HEK293 (cell line): ENCODE measurements around the gene SMCO4.

ENCODE experiments used
- CTCF ChIA-PET: fragments of 350-600 bp; formaldehyde crosslinking; extraction: SDS; loops from one replicate; lab custom pipeline; 2021; ENCODE audit warnings: antibody characterized with exemption; lab: Yijun Ruan, JAX
- POLR2A ChIA-PET: fragments of 300-600 bp; formaldehyde crosslinking; extraction: SDS; loops from one replicate; lab custom pipeline; 2020; ENCODE audit warnings: antibody characterized with exemption, inconsistent platforms; lab: Yijun Ruan, JAX
- H3K27ac ChIP-seq: fragments of 200-500 bp; sonication (Bioruptor generic); 2 replicates; pipeline ENCODE4 v1.5.1; 2014; ENCODE audit warnings: low read depth, low read length, control low read depth, inconsistent platforms; ENCODE audit errors: extremely low read depth
- H3K36me3 ChIP-seq, 2 experiments: fragments of 200-500 bp in 1 of 2; sonication (Bioruptor generic) in 1 of 2; 1 replicate in 1 of 2; 2 replicates in 1 of 2; pipeline ENCODE4 v1.5.1; 2014 to 2017; ENCODE audit warnings: inconsistent platforms in 2 of 2, low read length in 2 of 2; ENCODE audit not compliant: control insufficient read depth in 2 of 2, insufficient read depth in 1 of 2
- H3K4me1 ChIP-seq: fragments of 200-500 bp; sonication (Bioruptor generic); 2 replicates; pipeline ENCODE4 v1.5.1; 2014; ENCODE audit warnings: mild to moderate bottlenecking, low read length, inconsistent platforms; ENCODE audit not compliant: control insufficient read depth, insufficient read depth
- H3K4me3 ChIP-seq: 2 replicates; pipeline ENCODE4 v1.5.1; 2011; ENCODE audit warnings: low read depth, mild to moderate bottlenecking, control low read depth, low read length, moderate library complexity
- H3K9me3 ChIP-seq: fragments of 200-500 bp; sonication (Bioruptor generic); 2 replicates; pipeline ENCODE4 v1.5.1; 2014; ENCODE audit warnings: low read depth, low read length, inconsistent platforms; ENCODE audit not compliant: control insufficient read depth, insufficient read depth
- FEZF1 ChIP-seq: fragments of 450-650 bp; formaldehyde crosslinking; IDR thresholded peaks from 2 replicates; pipeline ENCODE4 v1.5.1; 2016; ENCODE audit warnings: missing biosample characterization, missing genetic modification characterization
- GLIS1 ChIP-seq: fragments of 450-650 bp; formaldehyde crosslinking; IDR thresholded peaks from 2 replicates; pipeline ENCODE4 v1.5.1; 2016; ENCODE audit warnings: missing biosample characterization, missing genetic modification characterization
- GLIS2 ChIP-seq: fragments of 450-650 bp; formaldehyde crosslinking; IDR thresholded peaks from 2 replicates; pipeline ENCODE4 v1.5.1; 2016; ENCODE audit warnings: missing biosample characterization, missing genetic modification characterization
- KLF1 ChIP-seq: fragments of 450-650 bp; formaldehyde crosslinking; IDR thresholded peaks from 2 replicates; pipeline ENCODE4 v1.5.1; 2016; ENCODE audit warnings: missing biosample characterization, missing genetic modification characterization
- REPIN1 ChIP-seq: fragments of 450-650 bp; formaldehyde crosslinking; IDR thresholded peaks from 2 replicates; pipeline ENCODE4 v1.5.1; 2017; ENCODE audit warnings: missing biosample characterization, missing genetic modification characterization, low read depth
- ZFP3 ChIP-seq: fragments of 450-650 bp; formaldehyde crosslinking; IDR thresholded peaks from 2 replicates; pipeline ENCODE4 v1.5.1; 2016; ENCODE audit warnings: low read depth, missing biosample characterization, missing genetic modification characterization
- ZFP69B ChIP-seq: fragments of 450-650 bp; formaldehyde crosslinking; IDR thresholded peaks from 2 replicates; pipeline ENCODE4 v1.5.1; 2016; ENCODE audit warnings: missing biosample characterization, missing genetic modification characterization
- ZNF138 ChIP-seq: fragments of 450-650 bp; formaldehyde crosslinking; IDR thresholded peaks from 2 replicates; pipeline ENCODE4 v1.5.1; 2016; ENCODE audit warnings: missing biosample characterization, missing genetic modification characterization, borderline replicate concordance
- ZNF157 ChIP-seq: fragments of 450-650 bp; formaldehyde crosslinking; IDR thresholded peaks from 2 replicates; pipeline ENCODE4 v1.5.1; 2016; ENCODE audit warnings: missing biosample characterization, missing genetic modification characterization
- ZNF341 ChIP-seq: fragments of 450-650 bp; formaldehyde crosslinking; IDR thresholded peaks from 2 replicates; pipeline ENCODE4; 2016; ENCODE audit warnings: low read depth, missing biosample characterization, missing genetic modification characterization
- ZNF366 ChIP-seq: fragments of 450-650 bp; formaldehyde crosslinking; conservative IDR thresholded peaks from 2 replicates; pipeline ENCODE4 v1.5.1; 2016; ENCODE audit warnings: missing biosample characterization, missing genetic modification characterization
- ZNF501 ChIP-seq: fragments of 450-650 bp; formaldehyde crosslinking; IDR thresholded peaks from 2 replicates; pipeline ENCODE4 v1.5.1; 2016; ENCODE audit warnings: missing biosample characterization, missing genetic modification characterization
- ZNF791 ChIP-seq: fragments of 450-650 bp; formaldehyde crosslinking; IDR thresholded peaks from 2 replicates; pipeline ENCODE4 v1.5.1; 2016; ENCODE audit warnings: missing biosample characterization, missing genetic modification characterization
- ZSCAN23 ChIP-seq: fragments of 450-650 bp; formaldehyde crosslinking; IDR thresholded peaks from 2 replicates; pipeline ENCODE4 v1.5.1; 2016; ENCODE audit warnings: missing biosample characterization, missing genetic modification characterization
- TF ChIP-seq, protein P1 (sequence below): fragments of 450-650 bp; formaldehyde crosslinking; IDR thresholded peaks from 2 replicates; pipeline ENCODE4 v1.5.1; 2016; ENCODE audit warnings: missing biosample characterization, missing genetic modification characterization
- TF ChIP-seq, protein P2 (sequence below): IDR thresholded peaks from 2 replicates; pipeline ENCODE4 v1.6.1; 2011; ENCODE audit warnings: mild to moderate bottlenecking, low read depth, low read length, borderline replicate concordance
- TF ChIP-seq, protein P3 (sequence below): fragments of 450-650 bp; formaldehyde crosslinking; IDR thresholded peaks from 2 replicates; pipeline ENCODE4 v1.5.1; 2016; ENCODE audit warnings: missing biosample characterization, missing genetic modification characterization
- TF ChIP-seq, protein P4 (sequence below): fragments of 450-650 bp; formaldehyde crosslinking; conservative IDR thresholded peaks from 2 replicates; pipeline ENCODE4 v1.5.1; 2016; ENCODE audit warnings: low read depth, missing biosample characterization, missing genetic modification characterization
- TF ChIP-seq, protein P5 (sequence below): fragments of 450-650 bp; formaldehyde crosslinking; IDR thresholded peaks from 2 replicates; pipeline ENCODE4 v1.5.0; 2017; ENCODE audit warnings: missing biosample characterization, missing genetic modification characterization, borderline replicate concordance
- TF ChIP-seq, protein P6 (sequence below): fragments of 450-650 bp; formaldehyde crosslinking; IDR thresholded peaks from 2 replicates; pipeline ENCODE4 v1.5.1; 2017; ENCODE audit warnings: missing biosample characterization, missing genetic modification characterization

The SMCO4 gene

DNA sequence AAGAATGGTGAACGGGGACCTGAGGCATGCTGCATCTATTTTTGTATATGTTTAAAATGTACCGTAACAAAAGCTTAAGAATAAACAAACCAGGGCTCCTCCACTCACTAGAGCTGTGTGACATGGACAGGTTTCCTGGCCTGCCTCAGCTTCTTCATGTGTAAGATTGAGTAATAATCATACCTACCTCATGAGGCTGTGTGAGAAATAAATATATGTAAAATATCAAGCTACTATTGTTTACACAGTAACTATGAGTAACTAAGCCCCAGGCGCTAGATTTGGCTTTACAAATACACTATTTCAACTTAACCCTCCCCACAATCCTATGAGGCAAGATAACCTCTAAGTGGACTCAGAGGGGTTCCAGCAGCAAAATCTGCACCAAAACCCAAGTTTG, 66.4 kb downstream of the SMCO4 start:
- H3K9me3 ChIP-seq: no peaks in the 10 kb centered on the region
- POLR2A ChIA-PET: no interaction called here
- CTCF ChIA-PET: no interaction called here
- no peaks in the 10 kb centered on the region for H3K4me1 ChIP-seq
- H3K27ac ChIP-seq: no peak overlapping the region
- TF ChIP-seq REPIN1 (tag by site-specific recombination) (no peak), GLIS2 (tag by site-specific recombination) (no peak), GLIS1 (tag by site-specific recombination) (no peak)
- TF ChIP-seq, protein P1, sequence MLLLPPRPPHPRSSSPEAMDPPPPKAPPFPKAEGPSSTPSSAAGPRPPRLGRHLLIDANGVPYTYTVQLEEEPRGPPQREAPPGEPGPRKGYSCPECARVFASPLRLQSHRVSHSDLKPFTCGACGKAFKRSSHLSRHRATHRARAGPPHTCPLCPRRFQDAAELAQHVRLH (tag by site-specific recombination): no peak
- TF ChIP-seq, protein P2, sequence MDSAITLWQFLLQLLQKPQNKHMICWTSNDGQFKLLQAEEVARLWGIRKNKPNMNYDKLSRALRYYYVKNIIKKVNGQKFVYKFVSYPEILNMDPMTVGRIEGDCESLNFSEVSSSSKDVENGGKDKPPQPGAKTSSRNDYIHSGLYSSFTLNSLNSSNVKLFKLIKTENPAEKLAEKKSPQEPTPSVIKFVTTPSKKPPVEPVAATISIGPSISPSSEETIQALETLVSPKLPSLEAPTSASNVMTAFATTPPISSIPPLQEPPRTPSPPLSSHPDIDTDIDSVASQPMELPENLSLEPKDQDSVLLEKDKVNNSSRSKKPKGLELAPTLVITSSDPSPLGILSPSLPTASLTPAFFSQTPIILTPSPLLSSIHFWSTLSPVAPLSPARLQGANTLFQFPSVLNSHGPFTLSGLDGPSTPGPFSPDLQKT: no peak
- TF ChIP-seq, protein P3, sequence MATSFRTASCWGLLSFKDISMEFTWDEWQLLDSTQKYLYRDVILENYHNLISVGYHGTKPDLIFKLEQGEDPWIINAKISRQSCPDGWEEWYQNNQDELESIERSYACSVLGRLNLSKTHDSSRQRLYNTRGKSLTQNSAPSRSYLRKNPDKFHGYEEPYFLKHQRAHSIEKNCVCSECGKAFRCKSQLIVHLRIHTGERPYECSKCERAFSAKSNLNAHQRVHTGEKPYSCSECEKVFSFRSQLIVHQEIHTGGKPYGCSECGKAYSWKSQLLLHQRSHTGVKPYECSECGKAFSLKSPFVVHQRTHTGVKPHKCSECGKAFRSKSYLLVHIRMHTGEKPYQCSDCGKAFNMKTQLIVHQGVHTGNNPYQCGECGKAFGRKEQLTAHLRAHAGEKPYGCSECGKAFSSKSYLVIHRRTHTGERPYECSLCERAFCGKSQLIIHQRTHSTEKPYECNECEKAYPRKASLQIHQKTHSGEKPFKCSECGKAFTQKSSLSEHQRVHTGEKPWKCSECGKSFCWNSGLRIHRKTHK (tag by site-specific recombination): no peak
- H3K4me3 ChIP-seq: no peak overlapping the region
- H3K36me3 ChIP-seq: no peaks in the 10 kb centered on the region

DNA sequence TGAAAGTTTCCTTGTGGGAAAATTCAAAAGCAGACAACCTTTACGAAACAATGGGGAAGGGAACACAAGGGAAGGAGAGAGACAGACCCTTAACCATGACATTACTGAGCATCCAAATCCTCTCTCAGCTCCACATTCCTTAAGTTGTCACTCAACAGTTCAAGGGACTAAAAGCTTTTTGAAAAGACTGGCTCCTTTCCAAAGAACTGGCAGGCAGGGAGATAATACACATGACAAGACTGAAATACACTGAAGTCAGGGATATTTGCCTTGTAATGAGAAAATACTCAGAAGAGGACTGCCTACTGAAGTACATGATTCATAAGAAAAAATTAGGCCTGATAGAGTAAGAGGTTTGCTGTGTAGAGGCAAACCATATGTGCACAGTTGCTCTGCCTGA, 69.1 kb downstream of the SMCO4 start:
- POLR2A ChIA-PET: no interaction called here
- CTCF ChIA-PET: no interaction called here

DNA sequence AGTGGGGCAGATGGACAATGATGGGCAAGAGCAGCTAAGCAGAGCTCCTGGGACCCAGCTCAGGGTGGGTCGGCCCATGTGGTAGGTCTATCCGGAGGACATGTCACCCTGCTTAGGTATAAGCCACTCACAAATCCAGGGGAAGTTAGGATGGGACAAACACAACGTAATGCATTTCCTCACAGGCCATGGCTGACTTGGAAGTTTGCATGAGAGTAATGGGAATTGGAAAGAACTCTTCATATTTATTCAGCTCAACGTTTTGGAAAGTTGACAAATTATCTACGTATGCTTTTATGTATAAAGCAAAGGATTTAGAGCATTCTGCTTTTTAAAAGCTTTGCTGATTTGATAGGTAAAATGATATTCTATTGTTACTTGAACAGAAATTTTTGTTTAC, 74.9 kb downstream of the SMCO4 start:
- ChIA-PET CTCF (no interaction called here), POLR2A (no interaction called here)
- H3K27ac ChIP-seq: no peak overlapping the region
- TF ChIP-seq, protein P4, sequence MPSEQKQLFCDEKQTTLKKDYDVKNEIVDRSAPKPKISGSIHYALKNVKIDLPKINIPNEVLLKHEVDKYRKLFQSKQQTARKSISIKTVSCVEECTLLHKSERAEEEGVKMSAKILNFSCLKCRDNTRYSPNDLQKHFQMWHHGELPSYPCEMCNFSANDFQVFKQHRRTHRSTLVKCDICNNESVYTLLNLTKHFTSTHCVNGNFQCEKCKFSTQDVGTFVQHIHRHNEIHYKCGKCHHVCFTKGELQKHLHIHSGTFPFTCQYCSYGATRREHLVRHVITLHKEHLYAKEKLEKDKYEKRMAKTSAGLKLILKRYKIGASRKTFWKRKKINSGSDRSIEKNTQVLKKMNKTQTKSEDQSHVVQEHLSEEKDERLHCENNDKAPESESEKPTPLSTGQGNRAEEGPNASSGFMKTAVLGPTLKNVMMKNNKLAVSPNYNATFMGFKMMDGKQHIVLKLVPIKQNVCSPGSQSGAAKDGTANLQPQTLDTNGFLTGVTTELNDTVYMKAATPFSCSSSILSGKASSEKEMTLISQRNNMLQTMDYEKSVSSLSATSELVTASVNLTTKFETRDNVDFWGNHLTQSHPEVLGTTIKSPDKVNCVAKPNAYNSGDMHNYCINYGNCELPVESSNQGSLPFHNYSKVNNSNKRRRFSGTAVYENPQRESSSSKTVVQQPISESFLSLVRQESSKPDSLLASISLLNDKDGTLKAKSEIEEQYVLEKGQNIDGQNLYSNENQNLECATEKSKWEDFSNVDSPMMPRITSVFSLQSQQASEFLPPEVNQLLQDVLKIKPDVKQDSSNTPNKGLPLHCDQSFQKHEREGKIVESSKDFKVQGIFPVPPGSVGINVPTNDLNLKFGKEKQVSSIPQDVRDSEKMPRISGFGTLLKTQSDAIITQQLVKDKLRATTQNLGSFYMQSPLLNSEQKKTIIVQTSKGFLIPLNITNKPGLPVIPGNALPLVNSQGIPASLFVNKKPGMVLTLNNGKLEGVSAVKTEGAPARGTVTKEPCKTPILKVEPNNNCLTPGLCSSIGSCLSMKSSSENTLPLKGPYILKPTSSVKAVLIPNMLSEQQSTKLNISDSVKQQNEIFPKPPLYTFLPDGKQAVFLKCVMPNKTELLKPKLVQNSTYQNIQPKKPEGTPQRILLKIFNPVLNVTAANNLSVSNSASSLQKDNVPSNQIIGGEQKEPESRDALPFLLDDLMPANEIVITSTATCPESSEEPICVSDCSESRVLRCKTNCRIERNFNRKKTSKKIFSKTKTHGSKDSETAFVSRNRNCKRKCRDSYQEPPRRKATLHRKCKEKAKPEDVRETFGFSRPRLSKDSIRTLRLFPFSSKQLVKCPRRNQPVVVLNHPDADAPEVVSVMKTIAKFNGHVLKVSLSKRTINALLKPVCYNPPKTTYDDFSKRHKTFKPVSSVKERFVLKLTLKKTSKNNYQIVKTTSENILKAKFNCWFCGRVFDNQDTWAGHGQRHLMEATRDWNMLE (tag by site-specific recombination): no peak
- TF ChIP-seq ZFP69B (no peak), ZNF501 (tag by site-specific recombination) (no peak), ZNF366 (tag by site-specific recombination) (no peak), ZSCAN23 (tag by site-specific recombination) (no peak), KLF1 (tag by site-specific recombination) (no peak), ZNF157 (tag by site-specific recombination) (no peak), ZNF791 (no peak), ZNF138 (tag by site-specific recombination) (no peak)
- TF ChIP-seq, protein P5, sequence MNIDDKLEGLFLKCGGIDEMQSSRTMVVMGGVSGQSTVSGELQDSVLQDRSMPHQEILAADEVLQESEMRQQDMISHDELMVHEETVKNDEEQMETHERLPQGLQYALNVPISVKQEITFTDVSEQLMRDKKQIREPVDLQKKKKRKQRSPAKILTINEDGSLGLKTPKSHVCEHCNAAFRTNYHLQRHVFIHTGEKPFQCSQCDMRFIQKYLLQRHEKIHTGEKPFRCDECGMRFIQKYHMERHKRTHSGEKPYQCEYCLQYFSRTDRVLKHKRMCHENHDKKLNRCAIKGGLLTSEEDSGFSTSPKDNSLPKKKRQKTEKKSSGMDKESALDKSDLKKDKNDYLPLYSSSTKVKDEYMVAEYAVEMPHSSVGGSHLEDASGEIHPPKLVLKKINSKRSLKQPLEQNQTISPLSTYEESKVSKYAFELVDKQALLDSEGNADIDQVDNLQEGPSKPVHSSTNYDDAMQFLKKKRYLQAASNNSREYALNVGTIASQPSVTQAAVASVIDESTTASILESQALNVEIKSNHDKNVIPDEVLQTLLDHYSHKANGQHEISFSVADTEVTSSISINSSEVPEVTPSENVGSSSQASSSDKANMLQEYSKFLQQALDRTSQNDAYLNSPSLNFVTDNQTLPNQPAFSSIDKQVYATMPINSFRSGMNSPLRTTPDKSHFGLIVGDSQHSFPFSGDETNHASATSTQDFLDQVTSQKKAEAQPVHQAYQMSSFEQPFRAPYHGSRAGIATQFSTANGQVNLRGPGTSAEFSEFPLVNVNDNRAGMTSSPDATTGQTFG (tag by site-specific recombination): no peak

More for the DNA sequence above, 69.1 kb downstream of the SMCO4 start:
- Histone ChIP-seq H3K27ac (no peak overlapping the region), H3K4me3 (no peak overlapping the region), H3K9me3 (no peaks in the 10 kb centered on the region), H3K4me1 (no peaks in the 10 kb centered on the region), H3K36me3 (no peaks in the 10 kb centered on the region)
- TF ChIP-seq ZFP3 (tag by site-specific recombination) (no peak), ZNF341 (tag by site-specific recombination) (no peak), FEZF1 (tag by site-specific recombination) (no peak)
- TF ChIP-seq, protein P6, sequence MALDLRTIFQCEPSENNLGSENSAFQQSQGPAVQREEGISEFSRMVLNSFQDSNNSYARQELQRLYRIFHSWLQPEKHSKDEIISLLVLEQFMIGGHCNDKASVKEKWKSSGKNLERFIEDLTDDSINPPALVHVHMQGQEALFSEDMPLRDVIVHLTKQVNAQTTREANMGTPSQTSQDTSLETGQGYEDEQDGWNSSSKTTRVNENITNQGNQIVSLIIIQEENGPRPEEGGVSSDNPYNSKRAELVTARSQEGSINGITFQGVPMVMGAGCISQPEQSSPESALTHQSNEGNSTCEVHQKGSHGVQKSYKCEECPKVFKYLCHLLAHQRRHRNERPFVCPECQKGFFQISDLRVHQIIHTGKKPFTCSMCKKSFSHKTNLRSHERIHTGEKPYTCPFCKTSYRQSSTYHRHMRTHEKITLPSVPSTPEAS: no peak

More for the DNA sequence above, 74.9 kb downstream of the SMCO4 start:
- Histone ChIP-seq H3K4me1 (no peaks in the 10 kb centered on the region), H3K36me3 (no peaks in the 10 kb centered on the region), H3K9me3 (no peaks in the 10 kb centered on the region), H3K4me3 (no peak overlapping the region)
